Heart right ventricle (tissue), 16 donors: ENCODE measurements around the gene CHST12. TPM values are rescaled to one million over a fixed set of nuclear protein-coding genes. Genes with fewer than 3 reads are reported as not detected.

Experiments
- ATAC-seq, 8 donors: fragments of 200-7000 bp; cut with Tn5 transposase; one replicate each; pipeline ENCODE4 v1.9.1; 2020; ENCODE audit warnings: mild to moderate bottlenecking in 8 of 8, moderate library complexity in 8 of 8, moderate number of reproducible peaks in 1 of 8
- DNase-seq, 2 donors: peaks; one replicate each; pipeline ENCODE4 v3.0.0-alpha.2; 2020
- H3K27ac ChIP-seq, 10 donors: fragments of 200-600 bp; sonication (generic) in 2 of 10; one replicate each; pipeline versions ENCODE4 v1.5.0 to v1.8.0; 2020 to 2022; ENCODE audit warnings: mild to moderate bottlenecking in 3 of 10
- H3K27me3 ChIP-seq, 7 donors: fragments of 200-600 bp; one replicate each; pipeline ENCODE4 v1.8.0; 2021 to 2022; ENCODE audit warnings: mild to moderate bottlenecking in 2 of 7
- H3K36me3 ChIP-seq, 9 donors: fragments of 200-600 bp; sonication (generic) in 1 of 9; one replicate each; pipeline versions ENCODE4 v1.5.0 to v1.8.0; 2020 to 2022; ENCODE audit warnings: mild to moderate bottlenecking in 2 of 9
- H3K4me1 ChIP-seq, 9 donors: fragments of 200-600 bp; sonication (generic) in 1 of 9; one replicate each; pipeline versions ENCODE4 v1.5.0 to v1.8.0; 2020 to 2022; ENCODE audit warnings: mild to moderate bottlenecking in 4 of 9
- H3K4me3 ChIP-seq, 10 donors: fragments of 200-600 bp; sonication (generic) in 2 of 10; one replicate each; pipeline versions ENCODE4 v1.5.0 to v1.8.0; 2020 to 2022; ENCODE audit warnings: mild to moderate bottlenecking in 7 of 10, moderate library complexity in 2 of 10
- H3K9me3 ChIP-seq, 11 donors: fragments of 200-600 bp in 10 of 11; sonication (generic) in 2 of 11; one replicate each; pipeline versions ENCODE4 v1.5.0 to v1.8.0; 2013 to 2022; ENCODE audit warnings: mild to moderate bottlenecking in 2 of 11, control low read depth in 1 of 11, moderate library complexity in 1 of 11
- WGBS, 2 donors: extraction: QIAGEN DNeasy Blood & Tissue Kit; methylation state at CpG; one replicate each; pipeline ENCODE4 v1.1.7; 2013; ENCODE audit warnings: inconsistent platforms in 1 of 2; 5-methylcytosine and 5-hydroxymethylcytosine counted together
- intact Hi-C, 10 donors: fragments of 100-400 bp; cut with DNase I; formaldehyde crosslinking; loops; one replicate each; pipeline versions ENCODE4 v1.11.1 to v1.14.2; 2022
- long read RNA-seq, 3 donors: library from polyadenylated mRNA; unstranded; transcript quantifications; one replicate each; pipeline ENCODE4 v2.0.0, GENCODE V29; 2020 to 2021
- polyA plus RNA-seq, 2 donors: library from polyadenylated mRNA; stranded (reverse); fragments of 200-250 nt; gene quantifications; one replicate each; pipeline ENCODE4 v1.2.3, GENCODE V29; 2013
- total RNA-seq, 10 donors: library from RNA; stranded (reverse); fragmentation: NEBNext Ultra II Directional in 3 of 10; extraction: Animal tissue kit (Norgen Biotek cat#: 25700) in 3 of 10; gene quantifications; one replicate each; pipeline versions ENCODE4 v1.2.1 to v1.2.4, GENCODE V29; 2021 to 2023
- TF ChIP-seq, protein P1 (sequence below), 9 donors: fragments of 200-600 bp; sonication (generic) in 2 of 9; IDR thresholded peaks; one replicate each; pipeline versions ENCODE4 v1.5.0 to v1.8.0; 2021 to 2022; ENCODE audit warnings: antibody characterized with exemption in 9 of 9, mild to moderate bottlenecking in 5 of 9, moderate library complexity in 1 of 9
- donor health status: Arrhythmogenic right ventricular cardiomyopathy.
- donor health status: ischemic (EF 13 %, LVEDD 7.1; RV severe dilation, severe dysfunction).
- donor health status: healthy with polysubstance abuse.
- donor health status: DM: no; HTN: yes; CAD: no.
- donor health status: DM: no; HTN: no; CAD: no.
- donor health status: ischemic (EF 25% LVEDD 6.9; RV normal size, moderate dysfunction).
- donor health status: ischemic (EF 25% LVEDD 5.7; RV mildly dilated, moderate dysfunction).
- donor health status: healthy.
- donor health status: DM: yes; HTN: yes; CAD: no.
- donor health status: Ischemic cardiomyopathy.
- donor health status: ischemic (EF 35%, LVEDD 5.7; RV mildly dilated, moderate dysfunction).
- donor health status: nonischemic (EF 11% LVEDD 7.7; RV severe dilation, severe dysfunction).
- donor health status: DM: yes; HTN: yes; CAD: no.
- donor health status: PGD.
- donor health status: ischemic (EF 29% LVEDD 5.4; RV normal size, mild dysfunction).
- donor health status: nonischemic (EF 23%, LVEDD 6.1; RV moderate dilation, normal function).

The CHST12 gene
- 10 to 100 TPM; 12.4 to 17.2 (median 14.0) TPM for total RNA-seq
- polyA plus RNA-seq: 10 to 100 TPM; 13.9 to 15.2 TPM
- long read RNA-seq, donor 1, full-length matches to known transcripts: 26 of 41 reads
- long read RNA-seq, donor 1, partial matches to known transcripts: 3 of 41 reads
- long read RNA-seq, donor 1, other reads (novel, unspliced or antisense): 12 of 41 reads
- long read RNA-seq, donor 2, full-length matches to known transcripts: 28 of 44 reads
- long read RNA-seq, donor 2, partial matches to known transcripts: 4 of 44 reads
- long read RNA-seq, donor 2, other reads (novel, unspliced or antisense): 12 of 44 reads
- long read RNA-seq, donor 3, full-length matches to known transcripts: 34 of 72 reads
- long read RNA-seq, donor 3, partial matches to known transcripts: 1 of 72 reads
- long read RNA-seq, donor 3, other reads (novel, unspliced or antisense): 37 of 72 reads

DNA sequence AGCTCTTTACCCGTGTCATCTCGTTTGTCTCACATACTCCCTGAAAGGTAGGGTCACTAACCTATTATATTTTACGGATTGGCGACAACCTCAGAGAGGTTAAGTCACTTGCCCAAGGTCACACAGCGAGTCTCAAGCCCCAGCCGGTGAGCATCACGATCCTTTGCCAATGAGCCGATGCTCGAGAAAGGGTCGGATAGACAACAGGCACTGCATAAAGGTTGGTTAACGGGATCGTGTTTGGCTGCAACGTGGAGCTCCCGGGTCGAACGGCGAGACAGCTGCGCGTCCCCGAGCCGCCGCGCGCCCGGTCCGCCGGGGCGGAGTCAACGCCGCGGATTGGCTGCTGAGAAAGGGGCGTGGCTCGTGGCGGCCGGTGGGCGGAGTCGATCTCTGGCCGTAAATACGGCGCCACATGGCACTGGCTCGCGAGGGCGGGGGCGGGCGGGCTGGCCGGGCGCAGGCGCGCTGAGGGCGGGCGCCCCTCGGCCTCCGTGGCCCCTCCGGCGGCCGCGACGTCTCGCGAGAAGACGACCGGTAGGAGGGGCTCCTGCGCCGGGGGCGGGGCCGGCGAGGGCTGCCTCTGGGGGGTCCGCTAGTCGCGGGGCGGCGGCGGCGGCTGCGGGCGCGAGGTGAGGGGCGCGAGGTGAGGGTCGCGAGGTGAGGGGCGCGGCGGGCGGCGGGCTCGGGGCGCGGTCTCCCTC is at the start of gene CHST12:
CHST12 (plus strand) TSS at position 598 of the 704 bp plus-strand sequence. CDS start 29,029 bp downstream, outside the sequence.
- intact Hi-C loops: loop anchor here in 1 of 10 donors (5.0 kb wide), 1 partner anchor 51 kb away; the partner anchor contains the start of gene EIF3B
- H3K9me3 ChIP-seq: no peaks in the 10 kb centered on the region
- peaks cover 6 to 76% (median 58%) of the 10 kb centered on the region in 9 donors for H3K4me1 ChIP-seq
- peak within 1 kb of the TSS; percentile 52 to 91 (median 88) for H3K27ac ChIP-seq
- 1 to 2% methylated on average over 52 to 86 of the region's 89 CpGs for WGBS, 2 donors
- no peaks in the 10 kb centered on the region for H3K27me3 ChIP-seq
- TF ChIP-seq, protein P1, sequence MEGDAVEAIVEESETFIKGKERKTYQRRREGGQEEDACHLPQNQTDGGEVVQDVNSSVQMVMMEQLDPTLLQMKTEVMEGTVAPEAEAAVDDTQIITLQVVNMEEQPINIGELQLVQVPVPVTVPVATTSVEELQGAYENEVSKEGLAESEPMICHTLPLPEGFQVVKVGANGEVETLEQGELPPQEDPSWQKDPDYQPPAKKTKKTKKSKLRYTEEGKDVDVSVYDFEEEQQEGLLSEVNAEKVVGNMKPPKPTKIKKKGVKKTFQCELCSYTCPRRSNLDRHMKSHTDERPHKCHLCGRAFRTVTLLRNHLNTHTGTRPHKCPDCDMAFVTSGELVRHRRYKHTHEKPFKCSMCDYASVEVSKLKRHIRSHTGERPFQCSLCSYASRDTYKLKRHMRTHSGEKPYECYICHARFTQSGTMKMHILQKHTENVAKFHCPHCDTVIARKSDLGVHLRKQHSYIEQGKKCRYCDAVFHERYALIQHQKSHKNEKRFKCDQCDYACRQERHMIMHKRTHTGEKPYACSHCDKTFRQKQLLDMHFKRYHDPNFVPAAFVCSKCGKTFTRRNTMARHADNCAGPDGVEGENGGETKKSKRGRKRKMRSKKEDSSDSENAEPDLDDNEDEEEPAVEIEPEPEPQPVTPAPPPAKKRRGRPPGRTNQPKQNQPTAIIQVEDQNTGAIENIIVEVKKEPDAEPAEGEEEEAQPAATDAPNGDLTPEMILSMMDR (IDR thresholded peaks at IDR 0.05): no peak
- peak within 1 kb of the TSS; percentile 87 to 100 (median 96) for H3K4me3 ChIP-seq
- ATAC-seq (peak; percentile 86 to 92 (median 89)), DNase-seq (peak; percentile 94 to 96)
- H3K36me3 ChIP-seq: no peaks in the 10 kb centered on the region

DNA sequence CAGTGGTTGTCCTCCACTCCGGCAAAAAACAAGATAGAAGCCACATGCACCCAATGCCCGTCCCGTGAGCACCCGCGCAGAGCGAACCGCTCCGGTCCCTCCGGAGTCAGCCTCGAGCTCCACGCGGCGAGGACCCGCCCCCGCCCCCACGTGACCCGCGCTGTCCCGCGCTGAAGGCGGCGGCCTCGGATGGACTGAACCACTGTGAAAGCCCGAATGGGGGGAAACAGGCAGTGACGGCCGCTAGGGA is 49.5 kb upstream of the CHST12 start:
- peaks cover 0 to 24% (median 4%) of the 10 kb centered on the region in 9 donors for H3K36me3 ChIP-seq
- intact Hi-C loops: loop anchor here in 5 of 10 donors (5.0 to 10.0 kb wide), 6 partner anchors 48 to 782 kb away; partner anchors contain the start of genes PSMG3 (in 2 of the 5), CHST12 (in 1 of the 5) and MAD1L1 (in 1 of the 5)
- WGBS, 2 donors: 0% methylated on average over 26 of the region's 26 CpGs

DNA sequence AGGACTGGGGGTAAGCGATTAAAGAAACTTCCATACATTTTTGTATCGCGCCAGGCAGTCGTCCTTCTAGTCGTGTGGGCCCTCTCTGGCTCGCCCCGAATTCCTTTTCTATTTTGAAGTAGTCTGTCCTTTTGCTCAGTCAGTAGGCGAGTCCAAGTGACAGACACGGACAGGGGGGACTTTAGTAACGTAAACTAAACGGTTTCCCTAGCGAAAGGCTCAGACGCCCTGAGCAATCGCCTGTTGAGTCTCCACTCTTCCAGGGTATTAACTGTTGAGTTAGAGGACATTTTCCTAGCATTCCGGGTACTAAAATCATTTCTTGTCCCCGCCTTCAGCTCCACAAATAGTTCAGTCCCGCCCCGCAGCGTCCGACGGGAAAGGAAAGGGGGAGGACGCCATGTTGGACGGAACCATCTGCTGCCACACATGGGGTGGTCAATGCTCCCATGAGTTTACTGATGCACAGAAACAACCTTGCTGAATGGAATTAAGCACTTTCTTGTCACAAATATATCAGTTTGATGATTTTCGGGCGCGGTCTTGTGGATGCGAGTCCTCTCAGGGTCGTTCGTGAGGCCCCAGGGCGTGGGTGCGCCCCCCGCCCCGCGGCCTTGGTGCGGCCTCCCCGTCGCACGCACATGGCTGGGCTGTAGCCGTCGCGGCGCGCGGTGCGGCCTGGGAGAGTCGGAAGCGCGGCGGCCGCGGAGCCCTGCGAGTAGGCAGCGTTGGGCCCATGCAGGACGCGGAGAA is 49.0 kb upstream of the CHST12 start, which contains the start of gene EIF3B:
EIF3B (plus strand) TSS at position 642 of the 753 bp plus-strand sequence; CDS start at position 737, 95 bp downstream.
- H3K4me1 ChIP-seq: peaks cover 6 to 51% (median 45%) of the 10 kb centered on the region in 9 donors
- H3K4me3 ChIP-seq: peak within 1 kb of the TSS; percentile 88 to 100 (median 98)
- H3K27ac ChIP-seq: peak within 1 kb of the TSS; percentile 97 to 100 (median 99)
- intact Hi-C loops: loop anchor here in 5 of 10 donors (5.0 to 10.0 kb wide), 6 partner anchors 48 to 782 kb away; partner anchors contain the start of genes PSMG3 (in 2 of the 5), CHST12 (in 1 of the 5) and MAD1L1 (in 1 of the 5)
- H3K9me3 ChIP-seq: no peaks in the 10 kb centered on the region
- no peaks in the 10 kb centered on the region for H3K27me3 ChIP-seq
- DNase-seq (peak; percentile 88 to 93), ATAC-seq (peak; percentile 93 to 97 (median 96))
- 0% methylated on average over 55 of the region's 55 CpGs for WGBS, 2 donors
- TF ChIP-seq, protein P1 (IDR thresholded peaks at IDR 0.05): no peak
- peaks cover 0 to 29% (median 4%) of the 10 kb centered on the region in 9 donors for H3K36me3 ChIP-seq

More for the DNA sequence above, 49.5 kb upstream of the CHST12 start:
- peak; percentile 89 to 96 (median 93) for ATAC-seq
- Histone ChIP-seq H3K4me1 (peaks cover 6 to 46% (median 40%) of the 10 kb centered on the region in 9 donors), H3K27me3 (no peaks in the 10 kb centered on the region), H3K9me3 (no peaks in the 10 kb centered on the region), H3K4me3 (peak overlapping the region; percentile 88 to 100 (median 98)), H3K27ac (peak overlapping the region; percentile 97 to 100 (median 99))
- DNase-seq: peak; percentile 89 to 90
- TF ChIP-seq, protein P1 (IDR thresholded peaks at IDR 0.05): no peak
